Cardiac muscle cell (in vitro differentiated cells and primary cell): ENCODE results near the gene ERC2. TPM values are rescaled to one million over a fixed set of nuclear protein-coding genes. Genes with fewer than 3 reads are reported as not detected.
A peak's percentile ranks its signal among the peaks of the same experiment; 100 is the strongest.

Experiments
- DNase-seq, 2 donors: peaks; one replicate each; pipeline versions ENCODE4 v3.0.0 to v3.0.0-alpha.2; 2010 to 2017; ENCODE audit warnings: low read depth in 1 of 2, low spot score in 1 of 2
- H3K27ac ChIP-seq: fragments of 200-600 bp; sonication (generic); 2 replicates; pipeline ENCODE4 v1.5.1; 2016
- H3K27me3 ChIP-seq: fragments of 200-600 bp; sonication (generic); 2 replicates; pipeline ENCODE4 v1.6.0; 2016; ENCODE audit warnings: control low read depth
- H3K36me3 ChIP-seq: fragments of 200-600 bp; sonication (generic); 2 replicates; pipeline ENCODE4 v1.5.1; 2016; ENCODE audit warnings: control low read depth
- H3K4me1 ChIP-seq: fragments of 200-600 bp; sonication (generic); 2 replicates; pipeline ENCODE4 v1.8.1; 2017; ENCODE audit warnings: low read depth, mild to moderate bottlenecking, mixed run types
- H3K4me3 ChIP-seq: fragments of 200-600 bp; sonication (generic); 2 replicates; pipeline ENCODE4 v1.5.1; 2016; ENCODE audit warnings: mild to moderate bottlenecking
- H3K9me3 ChIP-seq: fragments of 200-600 bp; sonication (generic); 2 replicates; pipeline ENCODE4 v1.5.1; 2017; ENCODE audit warnings: low read depth, mild to moderate bottlenecking, control low read depth
- polyA plus RNA-seq: library from polyadenylated mRNA; unstranded; fragments of >200 nt; fragmentation: Nextera tagmentation; extraction: Ambion mirVana; gene quantifications from 2 replicates; pipeline ENCODE4 v1.2.1, GENCODE V29; 2016
- total RNA-seq: library from RNA; depleted of rRNA; stranded (reverse); fragments of >200 nt; gene quantifications from 2 replicates; pipeline ENCODE4 v1.2.3, GENCODE V29; 2016
- TF ChIP-seq, protein P1 (sequence below): IDR thresholded peaks from 2 replicates; pipeline ENCODE4 v1.5.1; 2012; ENCODE audit warnings: low read depth, mild to moderate bottlenecking, low read length

The ERC2 gene
- total and polyA plus RNA-seq, 2 experiments from 2014 or later, result 18.1 to 29.0 TPM

DNA sequence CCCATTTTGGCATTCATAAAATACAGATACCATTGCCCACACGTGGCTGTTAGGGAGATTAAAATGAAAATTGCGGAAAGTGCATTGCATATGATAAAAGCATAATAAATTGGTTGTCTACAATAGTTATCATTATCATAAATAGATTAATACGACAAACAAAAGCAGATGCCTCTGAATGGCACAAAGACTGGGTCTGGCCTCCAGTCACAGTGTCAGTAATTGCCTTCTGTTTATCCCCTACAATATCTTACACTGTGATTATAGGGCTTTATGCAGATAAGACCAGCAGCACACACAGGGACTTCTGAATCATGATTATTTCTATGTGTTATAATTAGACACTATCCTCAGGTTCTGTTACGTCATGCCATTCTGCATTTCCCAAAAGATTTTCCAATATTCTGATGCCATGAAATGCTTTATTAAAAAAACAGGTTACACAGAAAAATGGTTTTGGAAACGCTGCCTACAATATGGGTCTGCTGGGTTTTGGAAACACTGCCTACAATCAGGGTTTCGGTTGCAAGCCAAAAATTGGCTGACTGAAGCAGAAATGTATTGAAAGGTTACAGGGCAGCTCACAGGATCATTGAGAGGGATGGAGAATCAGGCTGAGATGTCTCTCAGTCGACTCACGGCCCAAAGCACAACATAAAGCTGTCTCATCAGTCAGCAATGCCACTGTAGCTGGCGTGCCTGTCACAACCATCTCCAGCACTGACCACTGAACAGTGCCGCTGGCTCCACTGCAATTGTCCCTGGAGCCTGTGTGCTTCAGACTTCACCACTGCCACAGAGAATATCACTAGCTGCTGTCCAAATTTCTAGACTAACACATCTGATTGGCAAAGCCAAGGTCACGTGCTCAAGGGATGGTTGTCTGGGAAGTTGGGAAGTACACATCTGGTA, 248.1 kb downstream of the ERC2 start:
- no peaks in the 10 kb centered on the region for H3K36me3 ChIP-seq
- no peaks in the 10 kb centered on the region for H3K9me3 ChIP-seq
- TF ChIP-seq, protein P1, sequence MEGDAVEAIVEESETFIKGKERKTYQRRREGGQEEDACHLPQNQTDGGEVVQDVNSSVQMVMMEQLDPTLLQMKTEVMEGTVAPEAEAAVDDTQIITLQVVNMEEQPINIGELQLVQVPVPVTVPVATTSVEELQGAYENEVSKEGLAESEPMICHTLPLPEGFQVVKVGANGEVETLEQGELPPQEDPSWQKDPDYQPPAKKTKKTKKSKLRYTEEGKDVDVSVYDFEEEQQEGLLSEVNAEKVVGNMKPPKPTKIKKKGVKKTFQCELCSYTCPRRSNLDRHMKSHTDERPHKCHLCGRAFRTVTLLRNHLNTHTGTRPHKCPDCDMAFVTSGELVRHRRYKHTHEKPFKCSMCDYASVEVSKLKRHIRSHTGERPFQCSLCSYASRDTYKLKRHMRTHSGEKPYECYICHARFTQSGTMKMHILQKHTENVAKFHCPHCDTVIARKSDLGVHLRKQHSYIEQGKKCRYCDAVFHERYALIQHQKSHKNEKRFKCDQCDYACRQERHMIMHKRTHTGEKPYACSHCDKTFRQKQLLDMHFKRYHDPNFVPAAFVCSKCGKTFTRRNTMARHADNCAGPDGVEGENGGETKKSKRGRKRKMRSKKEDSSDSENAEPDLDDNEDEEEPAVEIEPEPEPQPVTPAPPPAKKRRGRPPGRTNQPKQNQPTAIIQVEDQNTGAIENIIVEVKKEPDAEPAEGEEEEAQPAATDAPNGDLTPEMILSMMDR, result no peak
- H3K4me1 ChIP-seq, result peaks cover 5% of the 10 kb centered on the region
- no peak for DNase-seq
- no peak overlapping the region for H3K27ac ChIP-seq
- H3K4me3 ChIP-seq, result no peak overlapping the region
- no peaks in the 10 kb centered on the region for H3K27me3 ChIP-seq

DNA sequence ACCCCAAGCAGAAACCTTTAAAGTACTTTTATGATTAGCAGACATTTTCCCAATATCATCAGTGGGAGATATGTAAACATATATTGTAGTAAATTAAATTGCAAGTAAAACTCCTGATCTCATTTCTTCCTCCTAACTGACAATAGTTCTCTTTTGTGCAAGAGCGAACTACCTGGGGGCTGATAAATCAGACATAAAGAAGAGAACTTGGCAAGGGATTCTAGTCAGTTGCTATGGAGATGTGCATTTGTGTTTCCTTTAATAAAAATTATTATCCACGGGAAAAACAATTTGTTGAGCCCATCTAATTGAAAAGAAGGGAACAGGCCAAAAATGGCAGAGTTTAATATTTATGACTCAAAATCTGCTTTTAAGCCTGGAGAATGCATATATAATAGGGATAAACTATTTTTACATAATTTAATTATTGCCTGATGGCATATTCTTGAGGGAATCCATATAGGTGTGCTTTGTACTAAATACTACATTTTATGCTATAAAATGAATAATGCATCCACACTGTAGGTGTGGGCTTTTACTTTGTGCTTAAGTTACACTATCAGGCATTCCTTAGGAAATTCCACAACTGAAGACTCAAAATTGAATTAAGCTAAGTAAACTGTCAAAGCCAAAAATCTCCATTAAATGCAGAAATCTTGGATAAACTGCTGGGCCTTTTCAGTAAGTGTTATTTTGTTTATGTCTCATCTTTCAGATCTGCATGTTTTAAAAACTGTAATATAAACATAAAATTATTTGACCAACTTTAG, 258.1 kb downstream of the ERC2 start:
- no peak for DNase-seq
- no peaks in the 10 kb centered on the region for H3K9me3 ChIP-seq
- peaks cover 5% of the 10 kb centered on the region for H3K4me1 ChIP-seq
- H3K4me3 ChIP-seq, result no peak overlapping the region
- TF ChIP-seq, protein P1, result no peak
- H3K27me3 ChIP-seq, result no peaks in the 10 kb centered on the region
- H3K36me3 ChIP-seq, result no peaks in the 10 kb centered on the region
- no peak overlapping the region for H3K27ac ChIP-seq

DNA sequence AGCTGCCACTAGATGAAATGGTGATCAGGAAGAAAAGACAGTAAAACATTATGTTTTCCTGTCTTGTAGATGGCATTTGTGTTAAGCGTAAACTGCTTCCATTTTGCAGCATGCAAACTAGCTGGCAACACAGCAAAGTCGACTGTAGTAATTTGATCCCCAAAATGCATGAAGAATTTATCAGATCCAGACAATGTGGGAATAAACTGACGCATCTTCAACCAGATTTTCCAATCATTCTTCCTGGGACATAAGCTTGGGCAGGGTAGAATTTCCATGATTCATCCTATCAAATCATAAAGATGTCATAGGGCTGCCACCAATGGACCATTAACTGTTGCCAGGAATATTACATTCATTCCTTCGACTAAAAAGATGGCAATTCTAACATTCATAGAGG, 260.3 kb downstream of the ERC2 start:
- TF ChIP-seq, protein P1, result no peak
- Histone ChIP-seq H3K9me3 (no peaks in the 10 kb centered on the region), H3K4me3 (no peak overlapping the region), H3K27ac (no peak overlapping the region), H3K27me3 (no peaks in the 10 kb centered on the region), H3K36me3 (no peaks in the 10 kb centered on the region), H3K4me1 (peaks cover 19% of the 10 kb centered on the region)
- DNase-seq, result no peak

DNA sequence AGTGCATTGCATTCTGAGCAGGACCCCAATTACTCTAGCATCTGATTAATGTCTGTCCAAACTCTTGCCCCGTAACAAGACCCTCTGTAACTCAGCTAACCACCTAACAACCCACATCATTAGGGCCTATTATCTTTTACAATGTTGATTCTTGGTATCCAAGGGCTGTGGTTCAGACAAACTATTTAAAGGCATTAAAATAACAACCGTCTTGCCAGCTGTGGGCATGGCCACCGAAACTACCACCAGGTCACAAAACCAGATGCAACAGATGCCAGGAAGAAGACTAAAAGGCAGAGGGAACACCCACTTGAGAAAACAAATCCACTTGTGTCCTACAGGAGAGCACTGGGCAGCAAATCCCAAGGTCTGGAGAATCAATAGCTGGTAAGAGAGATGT, 262.9 kb downstream of the ERC2 start:
- H3K27ac ChIP-seq, result peak overlapping the region; percentile 48
- H3K36me3 ChIP-seq, result no peaks in the 10 kb centered on the region
- no peaks in the 10 kb centered on the region for H3K9me3 ChIP-seq
- TF ChIP-seq, protein P1, result no peak
- DNase-seq, result no peak
- no peaks in the 10 kb centered on the region for H3K27me3 ChIP-seq
- H3K4me3 ChIP-seq, result no peak overlapping the region
- peaks cover 28% of the 10 kb centered on the region for H3K4me1 ChIP-seq

DNA sequence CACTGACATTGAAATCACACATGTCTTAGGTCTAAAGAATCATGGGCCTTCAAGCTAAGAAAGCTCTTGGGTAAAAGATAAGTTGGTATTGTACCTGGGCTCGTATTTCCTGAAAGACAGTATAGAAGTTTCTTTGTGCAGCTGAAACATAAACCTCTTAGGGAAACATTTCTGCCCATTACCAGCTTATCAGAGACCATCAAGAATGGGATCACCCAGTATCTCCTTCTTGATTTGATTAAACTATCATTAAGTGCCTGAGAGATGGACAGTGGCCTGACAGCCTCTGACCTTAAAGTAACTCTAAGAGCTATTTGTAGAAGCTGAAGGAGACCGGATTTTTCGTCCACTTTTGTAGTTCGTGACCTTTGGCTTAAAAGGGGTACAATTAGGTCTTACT, 265.3 kb downstream of the ERC2 start:
- peaks cover 28% of the 10 kb centered on the region for H3K4me1 ChIP-seq
- no peaks in the 10 kb centered on the region for H3K36me3 ChIP-seq
- no peaks in the 10 kb centered on the region for H3K9me3 ChIP-seq
- peak in 1 of 2 donors; percentile 15 for DNase-seq
- peak overlapping the region; percentile 74 for H3K27ac ChIP-seq
- TF ChIP-seq, protein P1, result no peak
- H3K27me3 ChIP-seq, result no peaks in the 10 kb centered on the region
- no peak overlapping the region for H3K4me3 ChIP-seq
